IPS DF 4.7 (cell line): ENCODE results near the gene CSPG4.
"Not testable (repeated sequence)": the region's sequence is repeated elsewhere in the genome, so short reads cannot be mapped to it uniquely, and the experiment has no call there.

ENCODE experiments used
- DNase-seq: peaks from one replicate; pipeline ENCODE4 v3.0.0-alpha.2; 2013; ENCODE audit warnings: low spot score; ENCODE audit errors: extremely low read depth

CSPG4 gene

GRCh38 chr15:75705854-75706681 lies 6.6 kb downstream of the CSPG4 start:
- DNase-seq, result no peak

DNA sequence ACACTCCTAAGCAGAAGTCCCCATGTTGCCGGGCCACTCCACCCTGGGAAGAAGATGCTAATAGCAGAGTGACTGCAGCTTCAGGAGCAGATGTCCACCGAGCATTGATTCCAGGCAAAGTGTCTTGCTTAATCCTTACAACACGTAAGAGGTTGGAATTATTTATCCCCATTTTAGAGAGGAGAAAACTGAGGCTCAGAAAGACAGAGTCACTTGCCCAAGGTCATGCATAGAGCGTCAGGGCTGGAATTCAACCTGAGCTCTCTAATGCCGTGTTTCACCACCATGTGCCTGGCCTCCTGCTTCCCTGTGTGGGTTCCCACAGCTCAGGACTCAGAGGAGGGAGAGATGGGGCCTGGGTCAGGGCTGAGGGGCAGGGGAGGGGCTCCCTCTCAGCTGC lies 7.3 kb downstream of the CSPG4 start:
- DNase-seq, result not testable (repeated sequence)

- no peak for DNase-seq
Observed at GRCh38 chr15:75704618-75705017, 8.0 kb downstream of the CSPG4 start.

DNA sequence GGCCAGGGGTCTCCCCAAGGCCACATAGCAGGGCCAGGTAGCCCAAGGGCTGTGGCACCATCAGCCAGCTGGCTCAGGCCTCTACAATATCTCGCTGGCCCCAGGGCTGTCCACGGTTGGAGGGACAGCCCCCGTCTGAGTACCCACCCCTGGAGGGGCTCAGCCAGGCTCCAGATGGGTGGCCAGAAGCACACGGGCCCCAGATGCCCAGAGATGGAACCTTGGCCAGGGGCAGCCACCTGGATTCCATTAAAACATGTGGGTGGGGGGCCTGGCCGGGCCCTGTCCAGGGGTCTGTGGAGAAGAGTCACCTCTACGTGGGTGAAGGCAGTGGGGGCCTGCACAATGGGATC lies 8.4 kb downstream of the CSPG4 start:
- no peak for DNase-seq

DNA sequence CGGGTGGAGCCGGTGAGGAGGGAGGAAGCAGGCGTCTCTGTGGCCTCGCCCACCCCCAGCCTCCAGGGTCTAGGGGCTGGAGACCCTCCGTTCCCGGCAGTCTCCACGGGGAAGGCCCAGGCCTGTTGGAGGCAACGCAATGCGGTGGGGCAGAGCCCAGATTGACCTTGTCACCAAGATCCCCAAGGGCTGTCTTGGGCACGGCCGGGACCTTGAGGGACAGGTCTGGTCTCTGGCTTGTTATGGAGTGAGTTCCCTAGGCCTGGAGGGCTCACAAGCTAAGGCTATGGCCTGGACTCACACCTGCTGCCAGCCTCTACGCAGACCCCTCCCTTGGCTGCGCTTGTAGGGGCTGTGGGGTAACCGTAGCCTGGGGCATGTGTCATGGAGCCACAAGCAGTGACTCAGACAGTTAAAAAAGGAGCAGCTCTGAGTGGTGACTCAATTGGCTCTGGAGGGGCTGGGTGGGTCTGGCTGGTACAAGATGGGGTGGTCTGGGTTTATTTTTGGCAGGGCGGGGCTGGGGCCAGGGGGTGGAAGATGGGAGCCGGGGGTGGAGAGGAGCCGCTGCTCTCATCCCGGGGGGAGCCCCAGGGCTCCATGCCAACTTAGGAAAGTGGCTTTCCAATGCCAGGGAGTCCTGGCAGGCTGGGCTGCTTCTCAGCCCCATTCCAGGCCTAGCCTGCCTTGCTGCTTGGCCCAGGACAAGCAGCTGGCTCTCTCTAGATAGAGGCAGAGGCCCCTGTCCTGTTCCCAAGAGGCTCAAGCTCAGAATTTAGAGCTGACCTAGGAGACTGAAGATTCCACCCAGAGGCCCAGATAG lies 9.0 kb downstream of the CSPG4 start:
- not testable (repeated sequence) for DNase-seq

DNA sequence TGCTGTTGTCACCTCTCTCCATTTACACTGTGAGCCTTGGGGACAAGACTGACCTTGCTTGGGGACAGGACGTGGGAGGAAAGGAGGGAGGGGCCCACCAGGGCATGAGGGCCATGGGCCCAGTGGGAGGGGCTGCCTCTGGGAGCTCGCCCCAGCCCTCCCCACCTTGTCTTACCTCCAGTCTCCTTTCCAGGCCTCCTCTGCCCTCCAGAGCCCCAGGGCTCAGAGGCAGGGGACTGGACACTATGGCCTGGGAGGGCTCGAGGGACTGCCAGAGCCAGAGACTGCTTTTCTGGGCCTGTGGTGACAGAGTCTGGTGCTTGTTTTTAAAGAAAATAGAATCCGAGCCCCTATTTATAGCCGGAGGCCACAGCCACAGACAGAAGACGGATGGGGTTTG lies 10.2 kb downstream of the CSPG4 start:
- no peak for DNase-seq

- not testable (repeated sequence) for DNase-seq
Observed at GRCh38 chr15:75701071-75702003, 11.3 kb downstream of the CSPG4 start.

DNA sequence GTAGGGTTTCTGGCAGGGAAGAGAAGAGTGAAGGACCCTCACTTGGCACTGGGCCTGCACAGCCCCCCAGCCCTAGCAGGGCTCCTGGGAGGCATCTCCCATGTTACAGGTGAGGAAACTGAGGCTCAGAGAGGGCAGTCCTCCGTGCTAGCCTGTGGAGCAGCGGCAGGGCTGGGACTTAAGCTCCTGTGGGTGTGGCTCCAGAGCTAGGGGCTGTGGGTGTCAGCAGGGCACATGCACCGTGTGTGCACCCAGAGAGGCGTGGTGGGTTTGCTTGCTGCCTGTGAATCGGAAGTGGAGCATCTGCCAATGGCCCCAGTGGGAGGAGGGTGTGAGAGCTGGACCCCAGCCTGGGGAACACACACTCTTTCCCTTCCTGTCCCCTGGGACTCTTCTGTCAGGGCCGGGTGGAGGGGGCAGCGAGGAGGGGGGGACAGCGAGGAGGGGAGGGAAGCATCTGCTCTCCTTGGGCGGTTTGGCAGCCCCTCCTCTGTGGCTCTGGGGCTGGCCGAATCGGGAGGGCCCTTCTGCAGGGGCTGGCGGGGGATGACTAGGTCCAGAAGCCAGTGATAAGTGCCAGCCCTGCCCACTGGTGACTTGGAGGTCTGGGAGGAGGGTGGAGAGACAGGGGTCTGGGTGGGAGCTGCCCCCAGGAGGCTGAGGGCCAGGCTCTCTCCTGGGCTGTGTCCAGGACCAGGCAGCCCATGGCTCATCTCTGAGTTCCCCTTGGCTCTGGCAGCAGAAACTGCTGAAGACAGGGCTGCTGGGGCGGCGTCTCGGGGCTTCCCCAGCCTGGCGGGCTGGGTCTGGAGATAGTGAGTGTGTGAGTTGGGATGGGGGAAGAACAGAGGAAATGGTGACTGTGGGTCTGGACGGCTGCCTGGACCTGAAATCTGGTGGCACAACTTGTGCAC lies 12.4 kb downstream of the CSPG4 start:
- not testable (repeated sequence) for DNase-seq

DNA sequence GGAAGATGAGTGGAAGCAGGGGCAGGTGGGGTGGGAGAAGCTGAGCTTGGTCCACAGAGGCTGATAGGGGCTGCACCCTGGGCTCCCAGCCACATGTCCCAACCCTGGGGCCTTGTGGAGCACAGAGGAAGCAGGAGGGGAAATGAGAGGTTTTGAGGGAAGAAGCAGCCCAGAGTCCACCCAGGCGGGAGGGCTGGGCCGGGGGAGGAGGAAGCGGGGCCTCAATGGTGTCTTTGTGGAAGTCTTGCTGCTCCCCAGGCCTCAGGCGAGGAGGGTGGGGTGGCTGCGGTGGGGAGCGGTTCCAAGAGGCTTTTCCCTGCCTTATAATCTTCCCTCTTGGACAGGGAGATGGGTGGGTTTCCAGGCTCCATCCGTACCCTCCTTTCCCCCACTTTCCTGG lies 13.1 kb downstream of the CSPG4 start:
- not testable (repeated sequence) for DNase-seq

GRCh38 chr15:75697974-75698747 lies 14.5 kb downstream of the CSPG4 start:
- not testable (repeated sequence) for DNase-seq

DNA sequence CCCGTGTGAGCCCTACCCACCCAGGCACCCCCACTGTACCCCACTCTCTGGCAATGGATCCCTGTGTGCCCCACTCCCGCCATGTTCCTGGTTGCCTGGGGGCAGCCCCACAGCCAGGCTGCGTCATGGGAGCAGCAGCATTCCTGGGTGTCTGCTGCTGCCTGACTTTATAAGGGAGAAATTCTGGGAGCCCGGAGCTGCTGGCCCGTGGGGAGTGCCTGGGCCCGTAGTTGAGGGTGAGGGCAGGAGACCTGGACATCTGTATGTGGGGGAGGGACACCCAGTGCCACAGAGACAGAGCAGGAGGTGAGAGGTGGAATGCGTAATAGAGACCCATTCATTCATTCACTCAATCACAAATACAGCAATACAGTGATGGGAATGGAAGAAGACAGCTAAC lies 15.1 kb downstream of the CSPG4 start:
- no peak for DNase-seq

- no peak for DNase-seq
Observed at GRCh38 chr15:75696854-75697259, 15.8 kb downstream of the CSPG4 start.

DNA sequence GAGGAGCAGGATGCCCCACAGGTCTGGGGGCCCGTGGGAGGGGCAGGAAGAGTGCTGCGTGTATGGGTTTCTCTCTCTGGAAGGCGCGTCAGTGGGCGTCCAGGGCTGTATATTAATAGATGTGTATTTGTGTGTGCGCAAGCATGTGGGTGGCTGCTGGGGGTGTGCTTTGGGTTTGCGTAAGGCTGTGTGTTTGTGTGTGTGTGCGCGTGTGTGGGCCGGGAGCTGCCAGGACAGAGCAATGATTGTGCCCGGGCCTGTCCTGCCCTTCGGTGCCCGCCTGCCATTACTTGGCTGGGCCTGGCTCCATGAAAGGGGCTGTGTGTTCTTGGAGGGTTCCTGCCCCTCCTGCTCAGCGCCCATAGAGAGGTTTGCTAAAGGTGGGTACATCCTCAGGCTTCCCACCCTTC lies 16.3 kb downstream of the CSPG4 start:
- no peak for DNase-seq

DNA sequence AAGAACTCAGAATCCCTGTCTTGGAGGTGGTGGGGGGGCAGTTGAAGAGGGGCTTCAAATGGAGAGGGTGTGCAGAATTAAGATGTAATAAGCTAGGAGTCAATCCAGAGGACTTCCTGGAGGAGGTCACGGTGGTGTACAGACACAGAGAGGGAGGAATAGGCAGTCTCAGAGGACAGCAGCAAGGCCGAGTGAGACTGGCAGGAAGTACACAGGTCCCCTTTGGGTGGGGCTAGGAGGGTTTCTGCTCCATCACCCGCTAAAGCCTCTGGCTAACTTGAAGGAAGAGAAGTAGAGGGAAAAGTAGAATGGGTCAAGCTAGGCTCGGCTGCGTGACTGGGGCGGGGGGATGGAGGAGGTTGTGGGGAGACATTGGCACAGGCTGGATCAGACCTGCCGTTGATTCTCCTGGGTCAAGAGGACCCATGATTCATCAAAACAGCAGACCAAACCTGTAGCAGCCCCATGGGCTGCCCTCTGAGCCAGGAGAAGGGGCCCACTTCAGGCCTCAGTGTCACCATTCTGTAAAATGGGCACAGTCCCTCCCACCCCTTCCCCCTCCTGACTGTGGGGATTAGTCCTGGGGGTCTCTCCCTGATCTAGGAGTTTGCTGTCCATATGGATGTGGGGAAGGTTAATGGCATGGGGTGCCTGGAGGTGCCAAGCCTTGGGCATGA lies 16.9 kb downstream of the CSPG4 start:
- no peak for DNase-seq

DNA sequence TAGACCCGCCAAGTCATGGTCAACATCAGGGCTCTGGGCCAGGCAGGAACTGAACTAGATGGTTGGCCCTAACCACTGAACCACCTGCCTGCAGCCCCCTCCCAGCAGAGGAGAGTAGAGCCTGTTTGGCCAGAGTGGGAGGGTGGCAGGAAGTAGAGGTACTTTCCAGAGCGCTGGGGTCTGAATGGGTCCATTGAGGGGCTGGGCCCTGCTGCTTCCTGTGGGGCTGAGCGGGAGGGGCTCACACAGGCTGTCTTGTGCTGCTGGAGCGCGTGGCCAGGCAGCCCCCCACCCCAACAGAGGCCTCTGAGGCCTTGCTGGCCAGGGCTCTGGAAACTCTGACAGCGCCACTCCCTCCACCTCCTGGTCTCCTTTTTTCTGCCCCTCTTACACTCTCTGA lies 17.4 kb downstream of the CSPG4 start:
- DNase-seq, result no peak

DNA sequence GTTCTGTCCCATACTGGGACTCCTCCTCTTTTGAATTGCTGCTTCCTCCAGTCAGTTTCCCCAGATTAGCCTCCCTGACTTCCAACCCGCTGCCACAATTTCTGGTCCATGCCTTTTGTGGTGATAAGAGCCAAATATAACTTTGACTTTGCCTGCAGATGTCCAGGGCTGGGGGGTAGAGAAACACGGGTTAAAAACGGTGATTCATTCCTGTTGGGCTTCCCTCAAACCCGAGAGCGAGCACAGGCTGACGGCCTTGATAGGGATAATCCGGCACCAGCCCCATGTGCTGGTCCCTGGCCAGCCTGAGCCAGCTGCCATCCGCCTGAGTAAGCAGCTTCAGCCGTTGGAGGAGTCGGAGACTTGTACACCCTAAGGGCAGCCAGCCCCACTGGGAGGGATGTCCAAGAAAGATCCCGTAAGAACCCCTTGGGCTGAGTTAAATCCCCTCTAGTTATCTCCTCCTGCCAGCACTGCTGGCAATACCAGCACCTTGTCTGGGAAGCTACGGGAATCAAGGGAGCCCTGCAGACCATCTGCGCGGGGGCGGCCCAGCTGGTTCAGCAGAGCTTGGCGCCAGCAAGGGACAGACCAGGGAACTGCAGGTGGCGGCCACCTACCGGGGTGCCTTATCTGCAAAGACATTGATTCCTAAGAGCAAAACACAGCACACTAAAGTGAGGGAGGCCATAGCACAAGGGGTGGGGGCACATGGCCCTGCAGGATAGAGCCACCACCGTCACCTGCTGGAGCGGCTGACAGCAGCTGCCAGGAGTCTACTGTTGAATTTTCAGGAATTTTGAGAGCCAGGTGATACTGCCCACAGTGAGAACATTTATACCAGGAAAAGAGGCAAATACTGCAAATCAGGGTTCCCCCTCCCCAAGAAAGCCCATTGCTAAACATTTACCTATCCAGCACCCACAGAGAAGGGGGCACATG lies 18.1 kb downstream of the CSPG4 start:
- no peak for DNase-seq

- no peak for DNase-seq
Observed at GRCh38 chr15:75693501-75694240, 19.0 kb downstream of the CSPG4 start.
